GM20431 (cell line): ENCODE results near the gene DCAF7.

Source experiments
- in situ Hi-C: fragments of 300-500 bp; cut with MseI, MboI; formaldehyde crosslinking; loops from one replicate; pipeline ENCODE4 v1.15.0; 2020; ENCODE audit warnings: low sequenced_read_pairs; ENCODE audit not compliant: unreplicated experiment

The DCAF7 gene

DNA sequence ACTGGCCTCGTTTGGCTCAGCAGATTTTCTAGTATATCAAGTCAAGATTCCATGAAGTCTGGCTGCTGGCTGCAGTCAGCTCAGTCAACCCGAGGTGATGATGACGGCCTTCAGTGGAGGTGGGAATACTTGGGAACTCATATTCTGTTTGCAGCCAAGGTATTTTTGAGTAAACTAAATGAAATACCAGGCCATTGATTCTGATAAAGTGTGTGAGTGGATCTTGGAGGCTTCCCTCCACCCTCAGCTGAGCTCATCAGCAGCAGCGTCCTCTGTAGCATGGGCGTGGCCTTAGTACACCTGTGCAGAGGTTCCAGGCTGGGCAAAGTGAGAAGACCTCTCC lies 28.5 kb downstream of the DCAF7 start:
- in situ Hi-C loops, result no loop called here

DNA sequence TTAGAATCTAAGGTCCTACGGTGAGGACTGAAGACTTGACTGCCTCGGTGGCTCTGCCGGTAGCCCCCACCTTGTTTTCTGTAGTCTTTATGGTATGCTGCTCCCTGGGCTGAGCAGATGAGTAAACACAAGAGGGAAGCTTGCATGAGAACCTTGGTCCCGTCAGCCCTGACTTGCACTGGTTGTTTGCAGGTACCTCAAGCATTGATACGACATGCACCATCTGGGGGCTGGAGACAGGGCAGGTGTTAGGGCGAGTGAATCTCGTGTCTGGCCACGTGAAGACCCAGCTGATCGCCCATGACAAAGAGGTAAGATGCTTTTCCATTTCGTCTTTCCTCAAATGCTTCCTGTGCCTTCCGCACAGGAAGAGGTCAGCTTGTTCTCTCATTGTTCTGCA lies 29.4 kb downstream of the DCAF7 start:
- in situ Hi-C loops, result no loop called here

DNA sequence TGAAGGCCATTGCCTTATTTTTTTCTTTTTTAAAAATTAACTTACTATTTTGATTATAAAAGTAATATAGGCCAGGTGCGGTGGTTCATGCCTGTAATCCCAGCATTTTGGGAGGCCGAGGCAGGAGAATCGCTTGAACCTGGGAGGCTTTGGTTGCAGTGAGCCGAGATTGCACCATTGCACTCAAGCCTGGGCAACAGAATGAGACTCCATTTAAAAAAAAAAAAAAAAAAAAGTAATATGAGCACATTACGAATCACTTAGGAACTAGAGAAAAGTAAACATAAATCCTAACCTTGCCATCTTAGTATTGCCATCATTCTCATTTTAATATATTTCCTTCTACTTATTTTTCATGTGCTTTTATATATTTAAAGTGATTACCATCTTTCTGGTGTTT lies 37.5 kb downstream of the DCAF7 start:
- in situ Hi-C loops, result no loop called here

DNA sequence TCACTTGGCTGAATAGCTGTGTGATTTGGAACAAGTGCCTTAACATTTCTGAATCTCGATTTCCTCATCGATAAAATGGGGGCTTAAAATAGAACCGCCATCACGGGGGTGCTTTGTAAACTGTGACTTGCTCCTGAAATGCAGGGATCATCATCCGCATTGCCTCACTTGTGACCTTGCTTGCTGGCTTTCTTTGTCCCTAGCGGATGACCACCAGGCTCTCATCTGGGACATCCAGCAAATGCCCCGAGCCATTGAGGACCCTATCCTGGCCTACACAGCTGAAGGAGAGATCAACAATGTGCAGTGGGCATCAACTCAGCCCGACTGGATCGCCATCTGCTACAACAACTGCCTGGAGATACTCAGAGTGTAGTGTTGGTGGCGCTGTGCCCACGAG lies 38.5 kb downstream of the DCAF7 start:
- in situ Hi-C loops, result no loop called here

DNA sequence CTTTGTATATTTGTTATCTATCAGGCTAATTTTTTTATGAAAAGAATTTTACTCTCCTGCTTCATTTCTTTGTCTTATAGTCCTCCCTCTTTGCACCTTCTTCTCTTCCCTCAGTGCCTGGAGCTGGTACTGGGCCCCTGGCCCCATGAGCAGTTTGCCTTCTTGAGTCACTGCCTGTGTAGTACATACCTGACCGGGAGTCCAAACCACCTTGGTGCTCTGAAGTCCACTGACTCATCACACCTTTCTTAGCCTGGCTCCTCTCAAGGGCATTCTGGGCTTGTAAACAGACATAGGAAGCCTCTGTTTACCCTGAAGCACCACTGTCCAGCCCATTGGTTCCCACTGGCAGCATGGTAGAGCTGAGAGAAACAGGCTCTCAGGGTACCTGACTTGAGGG lies 39.4 kb downstream of the DCAF7 start:
- in situ Hi-C loops, result no loop called here

DNA sequence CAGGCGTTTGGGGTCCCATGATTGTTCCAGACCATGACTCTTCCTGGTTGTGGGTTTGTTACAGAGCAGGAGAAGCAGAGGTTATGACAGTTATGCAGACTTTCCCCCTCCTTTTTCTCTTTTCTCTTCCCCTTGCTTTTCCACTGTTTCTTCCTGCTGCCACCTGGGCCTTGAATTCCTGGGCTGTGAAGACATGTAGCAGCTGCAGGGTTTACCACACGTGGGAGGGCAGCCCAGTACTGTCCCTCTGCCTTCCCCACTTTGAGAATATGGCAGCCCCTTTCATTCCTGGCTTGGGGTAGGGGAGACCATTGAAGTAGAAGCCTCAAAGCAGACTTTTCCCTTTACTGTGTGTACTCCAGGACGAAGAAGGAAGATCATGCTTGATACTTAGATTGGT lies 42.5 kb downstream of the DCAF7 start:
- in situ Hi-C loops, result no loop called here

DNA sequence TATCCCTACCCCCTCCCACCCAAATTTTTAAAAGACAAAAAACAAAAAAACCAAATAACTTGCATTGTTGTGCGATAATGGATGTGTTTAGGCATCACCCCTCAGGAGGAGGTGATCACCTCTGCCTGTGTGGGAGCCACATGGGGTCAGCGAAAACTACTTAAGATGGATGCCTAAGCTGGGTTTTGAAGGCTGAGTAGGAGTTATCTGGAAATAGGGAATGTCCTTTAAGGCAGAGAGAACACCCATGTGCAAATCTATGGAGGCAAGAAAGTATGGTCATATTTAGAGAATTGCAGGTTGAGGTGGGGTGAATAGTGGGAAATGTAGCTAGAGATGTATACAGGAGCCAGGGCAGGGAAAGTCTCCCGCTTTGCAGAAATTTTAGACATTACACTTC lies 44.9 kb downstream of the DCAF7 start:
- in situ Hi-C loops, result no loop called here

DNA sequence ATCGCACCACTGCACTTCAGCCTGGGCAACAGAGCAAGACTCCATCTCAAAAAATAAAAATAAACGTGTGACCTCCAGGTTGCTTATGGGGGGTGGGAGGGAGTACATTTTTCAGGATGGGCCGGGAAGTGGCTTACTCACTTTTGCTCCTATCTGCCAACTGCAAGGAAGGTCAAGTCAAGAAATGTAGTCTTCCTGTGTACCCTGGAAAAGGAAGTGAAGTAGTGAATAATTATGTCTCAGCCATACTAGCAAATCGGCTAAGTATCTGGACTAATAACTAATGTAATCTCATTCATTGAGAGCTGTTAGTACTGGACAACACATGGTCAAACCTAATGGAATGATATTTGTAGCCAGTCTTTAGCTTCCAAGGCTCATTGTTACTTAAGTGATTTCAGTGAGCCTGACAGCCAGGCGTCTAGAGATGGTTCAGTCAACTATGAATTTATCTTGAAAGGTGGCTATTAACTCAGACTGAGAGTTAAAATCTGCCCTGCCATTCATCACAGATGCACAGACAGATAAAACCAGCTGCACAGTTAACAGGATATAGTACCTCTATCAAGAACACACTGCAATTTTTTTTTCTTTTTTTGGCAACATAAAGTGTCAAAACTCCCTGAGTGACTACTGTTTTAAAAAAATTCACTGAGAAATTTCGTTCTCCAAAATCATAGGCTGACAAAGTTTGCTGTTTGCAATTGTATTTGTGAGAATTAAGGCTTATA lies 46.7 kb downstream of the DCAF7 start:
- in situ Hi-C loops, result no loop called here

DNA sequence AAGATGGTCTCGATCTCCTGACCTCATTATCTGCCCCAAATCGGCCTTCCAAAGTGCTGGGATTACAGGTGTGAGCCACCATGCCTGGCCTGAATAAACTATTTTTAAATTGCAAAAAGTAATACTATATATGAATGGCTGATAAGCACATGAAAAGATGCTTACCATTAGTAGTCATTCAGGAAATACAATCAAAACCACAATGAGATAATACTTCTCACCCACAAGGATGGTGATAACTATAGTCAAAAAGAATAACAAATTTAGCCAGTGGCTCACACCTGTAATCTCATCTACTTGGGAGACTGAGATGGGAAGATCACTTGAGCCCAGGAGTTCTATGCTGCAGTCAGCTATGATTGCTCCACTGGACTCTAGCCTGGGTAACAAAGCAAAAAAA lies 48.0 kb downstream of the DCAF7 start:
- in situ Hi-C loops, result no loop called here

DNA sequence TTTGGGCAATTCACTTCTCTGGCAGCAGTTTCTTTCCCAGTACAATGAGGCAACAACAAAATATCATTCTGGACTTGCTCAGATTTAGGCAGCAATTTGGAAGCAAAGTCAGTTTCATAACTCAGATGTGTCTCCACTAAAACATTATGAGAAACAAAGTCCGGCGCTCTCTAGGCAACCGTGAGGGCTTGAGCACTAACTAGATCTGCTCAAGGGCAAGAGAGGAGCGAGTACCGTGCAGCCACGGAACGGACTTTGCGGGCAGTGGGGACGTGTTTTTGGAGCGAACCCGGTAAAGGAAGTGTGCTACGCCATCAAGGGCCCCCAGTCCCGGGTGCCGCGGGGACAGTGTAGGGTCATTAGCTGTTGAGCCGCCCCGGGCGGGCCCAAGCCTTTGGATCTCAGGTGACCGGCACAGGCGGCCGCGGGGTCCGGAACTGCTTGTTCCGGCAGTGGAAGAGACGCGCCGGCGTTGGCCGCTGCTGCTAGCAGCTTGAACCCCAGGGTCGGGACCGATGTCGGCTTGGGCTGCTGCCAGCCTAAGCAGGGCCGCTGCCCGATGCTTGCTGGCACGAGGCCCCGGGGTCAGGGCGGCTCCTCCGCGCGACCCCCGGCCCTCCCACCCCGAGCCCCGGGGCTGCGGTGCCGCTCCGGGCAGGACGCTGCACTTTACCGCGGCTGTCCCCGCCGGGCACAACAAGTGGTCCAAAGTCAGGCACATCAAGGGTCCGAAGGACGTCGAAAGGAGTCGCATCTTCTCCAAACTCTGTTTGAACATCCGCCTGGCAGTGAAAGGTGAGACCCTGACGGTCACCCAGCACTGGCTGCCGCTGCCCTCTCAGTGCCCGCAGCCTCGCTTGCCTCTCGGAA lies 50.5 kb downstream of the DCAF7 start, which contains the start of gene TACO1:
Gene TACO1, plus strand, starts transcription at position 327 of the 870 bp plus-strand sequence. Its CDS starts 189 bp downstream, at position 516.
- in situ Hi-C loops, result no loop called here

DNA sequence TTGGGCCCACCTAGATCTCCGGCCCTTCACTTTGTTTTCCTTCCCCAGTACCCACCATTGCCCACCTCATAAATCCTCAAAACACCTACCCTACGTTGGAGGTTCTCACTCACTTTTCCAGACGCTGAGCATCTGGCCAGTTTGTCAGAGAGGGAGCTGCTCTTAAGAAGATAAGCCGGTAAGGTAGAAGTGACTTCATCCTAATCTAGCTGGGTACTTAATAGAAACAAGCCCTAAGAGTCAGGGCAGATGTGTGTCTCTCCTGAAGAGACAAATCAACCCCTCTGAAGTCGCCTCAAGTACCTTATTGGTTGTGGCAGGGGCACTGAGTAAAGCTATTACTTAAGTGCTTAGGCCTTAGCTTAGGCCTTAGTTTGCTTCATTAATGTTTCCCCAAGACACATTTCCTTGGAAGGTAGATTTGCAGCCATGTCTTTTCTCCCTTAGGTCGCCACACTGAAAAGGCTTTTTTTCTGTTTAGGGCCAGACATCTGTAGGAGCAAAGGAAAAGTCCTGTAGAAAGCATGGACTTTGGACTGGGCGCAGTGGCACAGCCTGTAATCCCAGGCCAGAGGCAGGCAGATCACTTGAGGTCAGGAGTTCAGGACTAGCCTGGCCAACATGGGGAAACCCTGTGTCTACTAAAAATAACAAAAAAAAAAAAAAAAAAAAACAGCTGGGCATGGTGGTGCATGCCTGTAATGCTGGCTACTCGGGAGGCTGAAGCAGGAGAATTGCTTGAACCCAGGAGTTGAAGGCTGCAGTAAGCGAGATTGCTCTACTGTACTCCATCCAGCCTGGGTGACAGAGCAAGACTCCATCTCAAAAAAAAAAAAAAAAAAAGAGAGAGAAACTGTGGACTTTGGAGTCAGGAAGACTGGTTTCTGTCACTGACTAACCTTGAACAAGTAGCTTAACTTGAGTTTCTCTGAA lies 51.4 kb downstream of the DCAF7 start:
- in situ Hi-C loops, result no loop called here

DNA sequence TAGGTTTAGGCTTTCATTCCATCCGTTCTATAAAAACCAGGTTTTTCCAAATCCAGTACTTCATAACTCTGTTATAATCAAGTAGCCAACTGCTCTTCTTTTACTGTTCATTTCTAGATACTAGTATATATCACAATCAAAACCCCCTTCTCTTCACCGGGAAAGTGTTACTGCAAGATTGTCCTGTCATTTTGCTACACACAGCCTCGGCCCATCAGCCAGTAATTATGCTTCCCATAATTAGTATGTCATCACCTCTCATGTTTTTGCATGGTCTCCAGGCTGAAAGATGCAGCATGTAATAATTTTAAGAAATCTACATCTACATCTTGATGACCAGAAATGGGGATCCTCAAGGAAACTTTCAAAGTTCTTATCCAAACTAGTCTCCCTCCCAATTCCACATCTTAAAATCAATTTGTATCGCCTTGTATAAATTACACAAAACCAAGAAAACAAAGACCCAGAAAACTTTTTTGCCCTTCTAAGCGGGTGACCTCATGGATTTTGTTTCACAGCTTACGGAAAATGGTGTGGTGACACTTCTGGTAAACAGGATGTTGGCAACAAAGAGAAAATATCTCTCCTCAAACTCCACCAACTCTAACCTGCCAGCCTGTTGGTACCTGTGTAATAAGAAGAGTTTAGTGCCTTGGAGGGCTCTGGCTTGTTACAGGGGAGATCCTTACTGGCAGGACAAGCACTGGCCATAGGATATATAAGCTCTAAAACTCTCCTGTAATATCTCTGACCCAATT lies 59.7 kb downstream of the DCAF7 start:
- in situ Hi-C loops, result loop anchor here (10.0 kb wide), 1 partner anchor 185 kb away; no protein-coding TSS in a partner anchor

DNA sequence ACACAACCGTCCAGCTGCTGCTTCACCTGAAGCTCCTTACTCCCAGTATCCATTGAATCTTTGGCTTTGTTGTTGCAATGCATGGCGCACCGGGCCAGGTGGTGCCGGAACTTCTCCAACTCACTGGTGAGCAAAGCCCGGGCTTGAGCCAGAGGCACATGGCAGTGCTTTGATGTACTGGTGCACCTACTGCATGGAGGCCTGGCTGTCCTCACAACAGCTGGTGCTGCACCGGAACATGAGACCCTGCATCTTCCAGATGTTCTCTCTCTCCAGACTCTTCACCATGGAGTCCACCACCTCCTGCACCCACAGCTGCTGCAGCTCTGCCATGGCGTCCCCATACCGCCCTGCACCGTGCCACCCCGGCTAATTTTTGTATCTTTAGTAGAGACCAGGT lies 60.6 kb downstream of the DCAF7 start:
- in situ Hi-C loops, result loop anchor here (10.0 kb wide), 1 partner anchor 186 kb away; no protein-coding TSS in a partner anchor

DNA sequence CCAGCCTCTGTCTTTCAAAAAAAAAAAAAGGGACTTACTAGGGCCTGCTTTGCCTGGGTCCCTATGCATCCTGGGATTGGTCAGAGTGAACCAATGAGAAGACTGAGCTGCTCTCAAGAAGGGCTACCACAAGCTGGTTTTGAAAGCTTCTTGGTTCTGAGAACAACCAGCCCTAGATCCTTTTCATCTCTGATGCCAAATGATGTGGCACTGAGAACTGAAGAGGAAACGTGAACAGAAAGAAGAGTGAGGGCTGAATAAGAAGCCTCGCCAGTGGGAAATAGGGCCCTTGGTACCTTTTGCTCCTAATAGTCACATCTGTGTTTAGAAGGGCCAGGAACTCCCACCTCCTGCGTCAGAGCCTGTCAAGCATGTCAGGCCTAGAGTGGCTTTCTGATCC lies 61.1 kb downstream of the DCAF7 start:
- in situ Hi-C loops, result loop anchor here (10.0 kb wide), 1 partner anchor 187 kb away; no protein-coding TSS in a partner anchor

DNA sequence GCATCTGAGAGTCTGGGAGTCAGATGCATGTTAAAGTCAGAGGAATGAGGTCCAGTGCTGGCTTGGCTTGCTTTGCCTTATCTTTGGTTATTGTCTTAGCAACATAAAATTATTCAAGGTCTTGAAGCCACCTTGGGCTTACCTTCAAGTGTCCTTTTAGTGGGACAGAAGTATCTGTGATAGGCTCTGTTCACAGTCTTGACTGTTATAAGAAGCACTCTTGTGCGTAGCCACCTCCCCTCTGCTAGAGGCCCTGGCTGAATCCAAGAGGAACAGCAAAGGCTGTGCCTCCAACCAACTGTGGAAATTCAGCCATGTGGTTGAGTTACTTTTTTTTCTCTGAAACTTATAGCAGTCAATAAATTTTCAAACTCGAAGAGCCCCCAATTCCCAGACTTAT lies 63.4 kb downstream of the DCAF7 start:
- in situ Hi-C loops, result loop anchor here (10.0 kb wide), 1 partner anchor 189 kb away; no protein-coding TSS in a partner anchor

DNA sequence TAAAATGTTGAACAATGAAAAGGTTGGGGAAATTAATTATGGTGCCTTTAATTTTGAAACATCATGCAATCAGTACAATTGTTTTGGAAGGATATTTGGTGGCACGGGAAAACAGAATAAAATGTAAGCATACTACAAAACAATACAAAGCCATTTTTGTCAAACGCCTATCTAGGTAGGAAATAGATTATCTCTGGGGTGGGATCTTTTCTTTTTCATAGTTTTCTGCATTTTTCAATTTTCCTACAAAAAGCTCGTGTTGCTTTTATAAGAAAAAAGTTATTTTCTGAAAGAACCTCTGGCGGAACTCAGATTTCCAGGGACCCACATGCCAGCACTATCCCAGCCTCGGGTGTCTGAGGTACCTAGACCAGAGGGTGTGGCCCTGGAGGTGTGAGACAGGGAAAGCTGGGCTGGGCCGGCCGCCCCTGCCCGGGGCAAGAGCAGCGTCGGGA lies 71.0 kb downstream of the DCAF7 start:
- in situ Hi-C loops, result no loop called here

DNA sequence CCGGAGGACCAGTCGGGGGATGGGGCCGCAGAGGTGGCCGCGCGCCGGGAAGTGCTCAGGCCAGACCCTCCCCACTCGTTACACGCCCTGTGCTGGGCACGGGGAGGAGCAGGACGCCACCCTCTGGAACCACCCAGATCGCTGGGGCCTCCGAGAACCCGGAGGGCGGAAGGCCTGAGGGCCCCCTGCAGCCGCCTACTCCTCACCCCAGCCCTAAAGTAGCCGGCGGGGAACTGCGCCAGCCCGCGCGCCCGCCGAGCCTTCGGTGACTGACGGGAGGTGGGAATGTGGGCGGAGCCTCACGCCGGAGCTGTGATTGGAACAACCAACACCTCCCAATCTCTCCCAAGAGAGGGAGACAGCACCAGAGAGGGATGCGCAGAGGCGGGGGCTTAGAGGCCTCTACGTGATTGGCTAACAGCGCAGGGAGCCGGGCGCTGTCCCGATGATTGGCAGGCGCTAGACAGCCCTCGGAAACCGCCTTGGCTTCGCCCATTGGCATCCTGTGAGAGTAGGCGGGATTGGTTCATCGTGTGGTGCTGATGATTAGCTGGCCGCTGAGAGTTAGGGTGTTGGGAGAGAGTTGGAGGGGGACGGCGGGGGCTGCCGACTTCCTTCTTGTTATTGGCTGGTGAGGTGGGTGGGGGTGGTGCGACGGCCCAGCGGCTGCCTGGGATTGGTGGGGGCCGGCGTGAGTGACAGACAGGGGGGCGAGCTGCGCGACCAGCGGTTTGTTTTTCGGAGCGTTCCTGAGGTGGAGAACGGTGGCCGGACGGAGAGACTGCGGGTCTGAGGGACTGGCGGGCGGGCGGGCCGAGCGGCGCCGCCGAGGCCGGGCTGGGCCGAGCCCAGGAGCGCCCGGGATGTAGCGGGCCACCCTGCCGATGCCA lies 71.7 kb downstream of the DCAF7 start, which contains the start of gene MAP3K3:
Gene MAP3K3, plus strand, starts transcription at position 734 of the 890 bp plus-strand sequence. CDS start 343 bp downstream, outside the sequence.
- in situ Hi-C loops, result no loop called here
